HG03460 (cell line): ENCODE measurements around the gene ARHGAP6.
"Not testable (repeated sequence)": the region's sequence is repeated elsewhere in the genome, so short reads cannot be mapped to it uniquely, and the experiment has no call there.

ENCODE experiments used
- ATAC-seq: cut with Tn5 transposase; IDR thresholded peaks from one replicate; pipeline ENCODE4 v1.9.1; 2021; ENCODE audit not compliant: unreplicated experiment

ARHGAP6 gene

DNA sequence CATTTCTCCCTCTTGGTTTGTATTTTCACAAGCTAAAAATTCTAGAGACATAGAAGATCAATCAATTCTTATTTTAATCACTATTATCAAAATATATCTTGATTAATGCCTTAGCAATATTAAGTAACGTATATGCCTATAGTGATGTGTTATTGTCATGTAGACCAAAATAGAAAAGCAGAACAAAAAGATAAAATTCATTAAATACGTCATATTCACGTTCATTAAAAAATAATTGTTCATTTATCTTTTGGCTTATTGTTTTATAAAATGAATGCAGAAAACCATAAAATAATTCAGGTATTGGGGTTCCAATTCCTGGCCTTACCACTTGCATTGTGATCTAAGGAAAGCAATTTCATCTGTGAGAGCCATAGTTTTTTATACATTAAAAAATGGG lies 300.3 kb downstream of the ARHGAP6 start:
- ATAC-seq: no peak

DNA sequence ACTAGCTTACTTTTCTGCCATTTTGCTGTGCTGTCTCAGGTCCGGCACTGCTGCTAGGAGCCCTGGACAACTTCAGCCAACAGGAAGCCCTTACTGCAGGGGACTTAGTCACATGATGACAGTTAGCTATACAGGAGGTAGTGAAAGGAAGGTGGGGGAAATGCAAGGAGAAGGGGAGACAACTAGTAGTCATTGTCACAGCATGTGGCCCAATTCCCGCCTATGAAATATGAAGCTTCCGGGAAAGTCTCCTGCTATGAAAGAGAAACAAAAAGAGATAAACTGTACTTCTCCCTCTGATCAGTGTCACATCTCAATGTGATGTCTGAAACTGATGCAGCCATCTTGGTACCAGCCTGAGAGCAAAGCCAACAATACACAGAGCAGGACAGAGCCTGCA lies 300.9 kb downstream of the ARHGAP6 start:
- no peak for ATAC-seq

DNA sequence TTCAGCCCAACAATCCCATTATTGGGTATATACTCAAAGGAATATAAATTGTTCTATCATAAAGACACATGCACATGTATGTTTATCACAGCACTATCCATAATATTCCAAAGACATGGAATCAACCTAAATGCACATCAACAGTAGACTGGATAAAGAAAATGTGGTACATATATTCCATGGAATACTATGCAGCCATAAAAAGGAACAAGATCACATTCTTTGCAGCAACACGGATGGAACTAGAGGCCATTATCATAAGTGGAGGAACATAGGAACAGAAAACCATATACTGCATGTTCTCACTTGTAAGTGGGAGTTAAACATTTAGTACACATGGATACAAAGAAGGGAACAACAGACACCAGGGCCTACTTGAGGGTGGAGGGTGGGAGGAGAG lies 301.9 kb downstream of the ARHGAP6 start:
- ATAC-seq: not testable (repeated sequence)

DNA sequence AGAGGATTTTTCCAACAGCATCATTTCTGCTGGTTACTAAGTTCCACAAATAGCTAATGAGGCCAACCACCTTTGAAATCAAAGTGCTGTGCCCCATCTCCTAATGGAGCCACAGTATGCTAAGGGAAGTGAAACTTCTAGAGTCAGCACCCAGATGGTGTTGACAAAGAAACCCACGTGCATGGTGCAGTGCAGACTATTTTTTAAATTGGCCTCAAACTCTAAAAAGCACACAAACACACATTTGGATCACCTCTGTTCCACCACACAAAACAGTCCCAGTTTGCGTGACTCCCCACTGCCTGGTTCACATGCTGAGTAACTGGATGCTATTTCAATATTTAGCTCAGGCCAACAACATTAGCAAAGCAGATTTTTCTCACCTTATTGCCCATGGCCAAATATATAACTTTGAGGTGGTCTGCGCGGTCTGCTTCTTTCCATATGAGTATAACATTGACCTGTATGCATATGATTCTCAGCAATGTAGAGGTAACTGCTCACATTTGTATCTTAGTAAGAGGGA lies 302.6 kb downstream of the ARHGAP6 start:
- ATAC-seq: peak; percentile 92

- not testable (repeated sequence) for ATAC-seq
Measured at GRCh38 chrX:11361666-11362065, 304.1 kb downstream of the ARHGAP6 start.

- ATAC-seq: not testable (repeated sequence)
Measured at GRCh38 chrX:11355944-11356343, 309.8 kb downstream of the ARHGAP6 start.

DNA sequence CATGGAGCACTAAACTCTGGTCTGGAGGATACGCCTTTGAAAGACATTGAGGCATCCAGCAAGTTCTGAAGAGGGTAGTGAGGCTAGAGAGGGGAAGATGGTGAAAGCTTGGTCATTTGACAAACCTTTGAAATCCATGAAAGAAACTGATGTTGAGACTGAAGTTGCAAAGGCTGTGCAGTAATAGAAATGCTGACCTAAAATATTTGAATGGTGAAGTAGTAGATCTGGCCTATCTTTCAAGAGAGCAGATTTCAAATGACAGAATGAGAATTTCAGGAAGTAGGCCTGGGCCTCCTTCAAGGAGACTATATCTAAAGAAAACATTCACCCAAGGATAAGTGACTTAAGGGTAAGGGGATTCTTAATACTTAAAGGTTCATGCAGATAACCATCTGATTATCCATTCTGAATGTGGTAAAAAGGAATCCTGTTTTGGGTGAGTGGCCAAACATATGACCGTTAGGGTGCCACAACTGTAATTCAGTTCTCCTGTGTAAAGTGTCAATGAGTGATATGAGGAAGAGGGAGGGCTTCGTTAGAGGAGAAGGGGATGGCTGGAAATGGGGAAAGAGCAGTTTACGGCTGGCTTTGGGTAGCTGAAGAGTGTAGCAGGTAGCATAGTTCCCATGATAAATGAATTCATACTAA lies 310.3 kb downstream of the ARHGAP6 start:
- no peak for ATAC-seq

DNA sequence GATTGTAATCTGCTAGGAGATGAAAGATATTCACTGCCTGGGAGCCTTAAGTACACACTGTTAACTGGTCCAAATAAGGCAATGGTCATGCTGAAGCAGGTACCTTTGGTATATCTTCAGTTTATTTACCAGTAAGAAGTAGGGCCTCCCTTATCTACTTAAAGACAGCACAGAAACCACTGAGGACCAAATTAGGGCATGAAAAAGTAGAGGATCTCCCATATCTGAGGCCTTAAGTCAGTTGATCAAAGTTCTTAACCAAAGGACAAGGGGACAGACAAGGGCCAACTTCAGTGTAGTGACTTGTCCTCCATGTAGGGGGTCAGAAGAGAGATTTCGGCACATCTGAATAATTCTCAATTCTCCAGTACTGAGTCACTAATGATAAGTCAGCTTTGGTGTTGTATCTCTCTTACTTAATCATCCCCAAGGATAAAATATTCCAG lies 313.4 kb downstream of the ARHGAP6 start:
- no peak for ATAC-seq

- peak; percentile 36 for ATAC-seq
Measured at GRCh38 chrX:11351375-11352295, 314.1 kb downstream of the ARHGAP6 start.

DNA sequence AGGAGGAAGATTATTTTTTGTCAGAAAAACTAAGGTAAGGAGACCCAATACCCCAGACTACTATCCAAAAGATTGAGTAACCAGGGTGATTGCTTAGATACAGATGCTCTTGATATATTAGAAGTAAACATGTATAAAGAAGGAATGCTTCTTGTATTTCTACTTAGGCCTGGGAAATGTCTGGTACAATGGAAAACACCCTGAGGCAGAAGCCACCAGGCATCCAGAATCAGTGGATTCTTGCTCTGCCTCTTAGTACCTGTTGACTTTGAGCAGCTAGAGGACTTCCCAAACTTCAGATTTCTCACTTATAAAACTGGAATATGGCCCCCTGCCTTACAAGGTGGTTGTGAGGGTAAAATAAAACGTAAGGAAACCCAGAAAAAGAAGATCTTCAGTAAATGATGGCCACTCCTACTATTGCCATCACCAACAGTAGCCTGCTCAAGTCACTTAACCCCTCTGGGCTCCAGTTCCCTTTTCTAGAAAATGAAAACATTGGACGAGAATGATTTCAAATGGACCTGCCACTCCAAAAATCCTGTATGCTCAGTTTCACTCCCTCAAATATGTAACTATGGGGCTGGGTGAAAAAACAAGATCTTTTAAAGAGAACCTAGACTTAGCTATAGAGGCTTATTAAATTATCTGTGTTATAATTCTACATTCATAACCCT lies 315.9 kb downstream of the ARHGAP6 start:
- ATAC-seq: no peak

DNA sequence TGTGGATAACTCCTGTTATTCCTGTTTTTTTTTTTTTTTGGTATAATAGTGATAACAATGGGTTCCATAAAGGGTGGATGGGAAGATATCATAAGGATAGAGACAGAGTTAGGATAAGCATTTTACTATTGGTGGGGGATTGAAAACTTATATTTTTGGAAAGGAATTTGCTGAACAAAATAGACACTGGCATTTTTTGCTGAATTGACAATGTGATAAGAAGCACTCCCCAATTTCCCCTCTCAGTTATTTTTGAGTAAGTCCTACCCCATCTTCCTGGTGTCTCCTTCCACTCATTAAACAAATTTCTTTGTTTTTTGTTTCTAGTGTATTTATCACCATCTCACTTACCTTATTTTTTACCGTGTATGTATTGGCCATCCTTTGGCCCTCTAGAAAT lies 316.7 kb downstream of the ARHGAP6 start:
- no peak for ATAC-seq

DNA sequence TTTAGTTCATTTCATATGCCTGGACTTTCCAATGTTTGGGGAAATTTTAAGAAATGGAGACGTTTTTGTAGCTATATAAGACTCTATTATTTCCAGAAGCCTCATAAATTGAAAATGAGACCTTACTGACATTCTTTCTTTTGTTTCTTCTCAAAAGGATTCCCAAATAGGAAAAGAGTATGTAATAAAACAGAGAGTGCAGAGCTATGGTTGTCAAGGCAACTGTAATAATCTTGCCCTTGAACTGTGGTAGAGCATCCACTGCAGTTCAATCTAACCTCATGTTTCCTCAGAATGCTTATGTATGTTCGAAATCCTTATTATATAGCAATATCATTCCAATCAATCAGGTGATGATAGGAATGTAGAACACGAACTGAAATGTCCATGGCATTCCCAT lies 318.4 kb downstream of the ARHGAP6 start:
- ATAC-seq: no peak

- no peak for ATAC-seq
Measured at GRCh38 chrX:11346121-11346682, 319.5 kb downstream of the ARHGAP6 start.

- no peak for ATAC-seq
Measured at GRCh38 chrX:11342673-11343072, 323.0 kb downstream of the ARHGAP6 start.

- peak; percentile 83 for ATAC-seq
Measured at GRCh38 chrX:11341274-11342201, 324.2 kb downstream of the ARHGAP6 start.

GRCh38 chrX:11337292-11338009 lies 328.3 kb downstream of the ARHGAP6 start:
- ATAC-seq: no peak

DNA sequence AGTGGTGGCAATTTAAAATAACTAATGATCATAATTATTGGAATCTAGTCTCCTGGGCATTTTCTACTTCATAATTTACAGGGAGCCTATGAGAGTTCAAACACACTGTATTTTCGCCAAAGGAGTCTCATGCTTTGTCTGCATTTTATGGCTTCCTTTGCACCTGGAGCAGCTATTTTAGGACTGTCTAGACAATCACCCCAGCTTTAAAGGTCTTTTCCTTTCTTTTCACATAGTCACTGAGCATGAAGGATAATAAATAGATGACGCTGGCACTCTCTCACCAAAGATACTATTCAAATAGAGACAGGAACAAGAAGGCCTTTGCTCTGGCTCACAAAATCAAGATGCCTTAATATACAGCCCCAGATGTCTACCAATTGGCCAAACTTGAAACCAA lies 329.5 kb downstream of the ARHGAP6 start:
- no peak for ATAC-seq

DNA sequence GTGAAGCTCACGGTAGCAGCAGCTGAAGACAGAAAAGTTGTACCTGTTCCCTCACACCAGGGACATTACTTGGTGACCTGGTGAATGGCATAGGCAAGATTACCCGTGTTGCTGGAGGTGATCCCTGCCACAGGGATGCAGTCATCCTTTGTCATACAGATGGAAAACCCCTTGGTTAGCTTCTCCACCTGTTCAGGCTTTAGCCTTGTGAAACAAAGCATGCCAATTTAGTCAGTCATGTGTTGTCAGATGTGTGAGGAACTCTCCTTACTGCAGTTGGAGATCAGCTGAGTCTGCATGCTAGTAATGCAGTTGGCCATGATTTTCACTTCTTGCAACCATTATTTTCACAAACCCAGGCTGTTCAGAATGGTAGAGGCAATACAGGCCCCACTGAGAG lies 331.6 kb downstream of the ARHGAP6 start:
- ATAC-seq: no peak

DNA sequence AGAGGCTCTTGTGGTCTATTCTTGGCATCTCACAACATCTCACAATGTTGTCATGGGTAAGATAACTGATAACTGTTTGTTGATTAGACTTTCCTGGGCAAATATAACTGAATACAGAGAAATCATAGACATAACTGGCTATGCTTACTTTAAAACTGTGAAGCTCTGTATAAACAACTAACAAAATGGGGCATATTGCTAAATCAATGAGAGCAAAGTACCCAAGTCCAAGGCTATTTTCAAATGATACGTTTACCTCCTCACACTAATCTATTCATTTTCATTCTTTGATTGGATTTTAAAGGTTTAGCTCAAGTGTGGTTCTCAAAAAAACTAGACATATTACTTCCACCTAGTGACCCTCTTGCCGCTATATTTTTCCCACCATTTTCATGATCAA lies 333.9 kb downstream of the ARHGAP6 start:
- no peak for ATAC-seq
